LNCaP clone FGC (cell line): ENCODE results near the gene COBL.

Experiments used
- DNase-seq: peaks from one replicate; pipeline ENCODE4 v3.0.0-alpha.2; 2011; ENCODE audit warnings: low read depth
- H3K4me3 ChIP-seq: 2 replicates; pipeline ENCODE4 v1.5.1; 2011; ENCODE audit warnings: mild to moderate bottlenecking, low read depth, low read length, control low read depth
- TF ChIP-seq, protein P1 (sequence below): IDR thresholded peaks from 2 replicates; pipeline ENCODE4 v1.5.1; 2012; ENCODE audit warnings: mild to moderate bottlenecking; ENCODE audit not compliant: control insufficient read depth, insufficient read depth; ENCODE audit errors: extremely low read depth

COBL gene

DNA sequence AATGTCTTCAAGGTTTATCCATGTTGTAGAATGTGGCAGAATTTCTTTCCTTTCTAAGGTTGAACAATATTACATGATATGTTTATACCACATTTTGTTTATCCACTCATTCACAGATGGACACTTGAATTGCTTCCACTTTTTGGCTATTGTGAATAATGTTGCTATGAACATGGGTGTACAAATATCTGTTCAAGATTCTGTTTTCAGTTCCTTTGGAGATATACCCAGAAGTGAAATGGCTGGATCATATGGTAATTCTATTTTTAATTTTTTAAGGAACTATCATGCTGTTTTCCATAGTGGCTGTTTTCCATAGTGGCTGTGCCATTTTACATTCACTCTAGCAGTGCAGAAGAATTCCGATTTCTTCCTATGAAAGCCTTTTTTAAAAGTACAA lies 339.2 kb downstream of the COBL start:
- TF ChIP-seq, protein P1, sequence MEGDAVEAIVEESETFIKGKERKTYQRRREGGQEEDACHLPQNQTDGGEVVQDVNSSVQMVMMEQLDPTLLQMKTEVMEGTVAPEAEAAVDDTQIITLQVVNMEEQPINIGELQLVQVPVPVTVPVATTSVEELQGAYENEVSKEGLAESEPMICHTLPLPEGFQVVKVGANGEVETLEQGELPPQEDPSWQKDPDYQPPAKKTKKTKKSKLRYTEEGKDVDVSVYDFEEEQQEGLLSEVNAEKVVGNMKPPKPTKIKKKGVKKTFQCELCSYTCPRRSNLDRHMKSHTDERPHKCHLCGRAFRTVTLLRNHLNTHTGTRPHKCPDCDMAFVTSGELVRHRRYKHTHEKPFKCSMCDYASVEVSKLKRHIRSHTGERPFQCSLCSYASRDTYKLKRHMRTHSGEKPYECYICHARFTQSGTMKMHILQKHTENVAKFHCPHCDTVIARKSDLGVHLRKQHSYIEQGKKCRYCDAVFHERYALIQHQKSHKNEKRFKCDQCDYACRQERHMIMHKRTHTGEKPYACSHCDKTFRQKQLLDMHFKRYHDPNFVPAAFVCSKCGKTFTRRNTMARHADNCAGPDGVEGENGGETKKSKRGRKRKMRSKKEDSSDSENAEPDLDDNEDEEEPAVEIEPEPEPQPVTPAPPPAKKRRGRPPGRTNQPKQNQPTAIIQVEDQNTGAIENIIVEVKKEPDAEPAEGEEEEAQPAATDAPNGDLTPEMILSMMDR = no peak
- DNase-seq = no peak

GRCh38 chr7:50976064-50976463 lies 340.5 kb downstream of the COBL start:
- no peak overlapping the region for H3K4me3 ChIP-seq
- no peak for DNase-seq
- TF ChIP-seq, protein P1 = no peak

More for the DNA sequence above, 339.2 kb downstream of the COBL start:
- H3K4me3 ChIP-seq = no peak overlapping the region

- no peak overlapping the region for H3K4me3 ChIP-seq
- TF ChIP-seq, protein P1 = no peak
- DNase-seq = no peak
Observed at GRCh38 chr7:50974240-50974639, 342.4 kb downstream of the COBL start.

DNA sequence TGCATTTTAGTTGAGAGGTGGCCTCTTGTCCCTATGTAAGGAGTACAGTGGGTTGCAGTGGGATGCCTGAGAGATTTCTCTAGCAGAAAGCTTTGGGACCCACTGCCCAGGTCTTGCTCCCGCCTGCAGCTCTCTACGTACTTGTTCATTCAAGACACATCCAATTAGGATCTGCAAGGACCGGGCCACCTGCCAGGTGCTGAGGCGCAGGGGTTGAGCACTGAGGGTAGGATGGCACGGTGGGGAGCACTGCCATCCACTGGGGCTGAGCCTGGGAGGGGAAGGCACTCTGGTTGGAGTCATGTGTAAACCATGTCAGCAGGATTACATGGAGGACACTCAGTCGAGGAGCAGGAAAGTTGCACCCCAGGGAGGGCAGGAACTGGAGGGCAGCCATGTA lies 342.8 kb downstream of the COBL start:
- DNase-seq = no peak
- no peak overlapping the region for H3K4me3 ChIP-seq
- TF ChIP-seq, protein P1 = no peak

- TF ChIP-seq, protein P1 = no peak
- DNase-seq = peak; percentile 23
- H3K4me3 ChIP-seq = no peak overlapping the region
Observed at GRCh38 chr7:50970092-50970491, 346.5 kb downstream of the COBL start.
